Tibial nerve (tissue), 4 donors: ENCODE results near the gene ARL8A. TPM values are rescaled to one million over a fixed set of nuclear protein-coding genes. Genes with fewer than 3 reads are reported as not detected.

Experiments
- DNase-seq, 2 donors: peaks; one replicate each; pipeline ENCODE4 v3.0.0-alpha.2; 2019; ENCODE audit warnings: low spot score in 2 of 2
- H3K27ac ChIP-seq, 4 donors: fragments of 200-600 bp; sonication (generic) in 3 of 4; one replicate each; pipeline ENCODE4 v1.5.1; 2017 to 2019; ENCODE audit warnings: mild to moderate bottlenecking in 1 of 4
- H3K27me3 ChIP-seq, 2 donors: fragments of 200-600 bp; sonication (generic) in 1 of 2; one replicate each; pipeline versions ENCODE4 v1.5.1 to v1.6.0; 2017 to 2019
- H3K36me3 ChIP-seq, 3 donors: fragments of 200-600 bp; sonication (generic); one replicate each; pipeline ENCODE4 v1.5.1; 2018 to 2019
- H3K4me1 ChIP-seq, 4 donors: fragments of 200-600 bp; sonication (generic) in 3 of 4; one replicate each; pipeline ENCODE4 v1.5.1; 2017 to 2019
- H3K4me3 ChIP-seq, 4 donors: fragments of 200-600 bp; sonication (generic) in 3 of 4; one replicate each; pipeline ENCODE4 v1.5.1; 2017 to 2019; ENCODE audit warnings: mild to moderate bottlenecking in 1 of 4, moderate library complexity in 1 of 4
- H3K9me3 ChIP-seq, 4 donors: fragments of 200-600 bp; sonication (generic) in 3 of 4; one replicate each; pipeline ENCODE4 v1.5.1; 2017 to 2019
- EP300 ChIP-seq, 2 donors: sonication (generic); formaldehyde crosslinking; IDR thresholded peaks; one replicate each; pipeline ENCODE4 v1.6.1; 2017; ENCODE audit warnings: antibody characterized with exemption in 2 of 2, mild to moderate bottlenecking in 1 of 2
- POLR2A ChIP-seq, 2 donors: fragments of 450-650 bp; IDR thresholded peaks; one replicate each; pipeline ENCODE4 v1.6.1; 2017; ENCODE audit warnings: antibody characterized with exemption in 2 of 2, mild to moderate bottlenecking in 2 of 2, moderate library complexity in 2 of 2
- WGBS, 2 donors: methylation state at CpG; one replicate each; pipeline ENCODE4 v1.1.5; 2018; 5-methylcytosine and 5-hydroxymethylcytosine counted together
- total RNA-seq, 4 donors: library from RNA; depleted of rRNA; stranded (reverse); fragments of >200 nt; gene quantifications; one replicate each; pipeline ENCODE4 v1.1.0, GENCODE V29; 2016
- TF ChIP-seq, protein P1 (sequence below), 5 experiments: fragments of 200-600 bp in 3 of 5; fragments of 450-650 bp in 2 of 5; sonication (generic) in 3 of 5; IDR thresholded peaks; one replicate each; pipeline ENCODE4 v1.5.1; 2016 to 2019; ENCODE audit warnings: antibody characterized with exemption in 5 of 5, mild to moderate bottlenecking in 3 of 5, moderate library complexity in 2 of 5

The ARL8A gene
- total RNA-seq, 4 donors from 2014 or later: 35.0 to 64.5 (median 49.3) TPM

DNA sequence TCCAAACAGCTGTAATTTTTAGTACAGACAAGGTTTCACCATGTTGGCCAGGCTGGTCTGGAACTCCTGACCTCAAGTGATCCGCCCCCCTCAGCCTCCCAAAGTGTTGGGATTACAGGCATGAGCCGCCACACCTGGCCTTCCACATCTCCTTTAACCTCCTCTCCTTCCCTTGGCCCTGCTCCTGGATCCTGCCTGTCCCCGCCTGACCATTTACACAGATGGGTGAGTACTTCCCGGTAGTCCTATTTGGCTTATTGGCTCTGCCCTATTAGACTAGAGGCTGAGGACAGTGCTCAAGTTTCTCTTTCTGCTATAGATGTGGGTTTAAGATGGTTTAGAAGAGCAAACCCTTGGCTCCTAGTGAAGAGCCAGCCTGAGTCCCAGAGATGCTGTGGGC, 8.7 kb upstream of the ARL8A start:
- Histone ChIP-seq H3K4me1 (peaks cover 0 to 10% (median 0%) of the 10 kb centered on the region in 4 donors), H3K27ac (no peak overlapping the region), H3K27me3 (no peaks in the 10 kb centered on the region), H3K36me3 (no peaks in the 10 kb centered on the region), H3K9me3 (no peaks in the 10 kb centered on the region), H3K4me3 (no peak overlapping the region)
- no peak for DNase-seq
- WGBS, 2 donors: 80 to 82% methylated on average over 4 of the region's 4 CpGs
- TF ChIP-seq EP300 (IDR thresholded peaks at IDR 0.05) (no peak), POLR2A (IDR thresholded peaks at IDR 0.05) (no peak)
- TF ChIP-seq, protein P1, sequence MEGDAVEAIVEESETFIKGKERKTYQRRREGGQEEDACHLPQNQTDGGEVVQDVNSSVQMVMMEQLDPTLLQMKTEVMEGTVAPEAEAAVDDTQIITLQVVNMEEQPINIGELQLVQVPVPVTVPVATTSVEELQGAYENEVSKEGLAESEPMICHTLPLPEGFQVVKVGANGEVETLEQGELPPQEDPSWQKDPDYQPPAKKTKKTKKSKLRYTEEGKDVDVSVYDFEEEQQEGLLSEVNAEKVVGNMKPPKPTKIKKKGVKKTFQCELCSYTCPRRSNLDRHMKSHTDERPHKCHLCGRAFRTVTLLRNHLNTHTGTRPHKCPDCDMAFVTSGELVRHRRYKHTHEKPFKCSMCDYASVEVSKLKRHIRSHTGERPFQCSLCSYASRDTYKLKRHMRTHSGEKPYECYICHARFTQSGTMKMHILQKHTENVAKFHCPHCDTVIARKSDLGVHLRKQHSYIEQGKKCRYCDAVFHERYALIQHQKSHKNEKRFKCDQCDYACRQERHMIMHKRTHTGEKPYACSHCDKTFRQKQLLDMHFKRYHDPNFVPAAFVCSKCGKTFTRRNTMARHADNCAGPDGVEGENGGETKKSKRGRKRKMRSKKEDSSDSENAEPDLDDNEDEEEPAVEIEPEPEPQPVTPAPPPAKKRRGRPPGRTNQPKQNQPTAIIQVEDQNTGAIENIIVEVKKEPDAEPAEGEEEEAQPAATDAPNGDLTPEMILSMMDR (IDR thresholded peaks at IDR 0.05): no peak

DNA sequence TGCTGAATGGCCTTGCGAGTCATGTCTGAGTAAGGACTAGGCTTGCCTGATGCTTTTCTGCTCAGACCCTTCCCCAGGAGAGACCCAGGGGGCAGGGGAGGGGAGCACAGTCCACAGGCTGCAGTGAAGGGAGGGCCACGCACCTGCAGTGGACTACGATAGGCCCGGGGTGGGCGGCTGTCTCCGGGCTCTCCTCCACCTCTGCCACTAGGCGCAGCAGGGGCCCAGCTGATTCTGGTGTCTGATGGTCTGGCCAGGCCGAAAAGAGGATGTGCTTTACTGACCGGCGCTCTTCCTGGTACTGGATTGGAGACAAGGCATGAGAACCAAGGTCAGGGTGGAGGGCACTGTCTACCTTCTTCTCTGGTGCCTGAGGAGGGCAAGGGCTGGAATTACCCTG, 7.9 kb upstream of the ARL8A start:
- H3K27ac ChIP-seq: no peak overlapping the region
- DNase-seq: no peak
- no peak overlapping the region for H3K4me3 ChIP-seq
- H3K36me3 ChIP-seq: no peaks in the 10 kb centered on the region
- peaks cover 0 to 10% (median 0%) of the 10 kb centered on the region in 4 donors for H3K4me1 ChIP-seq
- H3K9me3 ChIP-seq: no peaks in the 10 kb centered on the region
- no peaks in the 10 kb centered on the region for H3K27me3 ChIP-seq
- WGBS, 2 donors: 72 to 100% methylated on average over 3 to 7 of the region's 10 CpGs
- TF ChIP-seq, protein P1 (IDR thresholded peaks at IDR 0.05): no peak
- TF ChIP-seq EP300 (IDR thresholded peaks at IDR 0.05): no peak

DNA sequence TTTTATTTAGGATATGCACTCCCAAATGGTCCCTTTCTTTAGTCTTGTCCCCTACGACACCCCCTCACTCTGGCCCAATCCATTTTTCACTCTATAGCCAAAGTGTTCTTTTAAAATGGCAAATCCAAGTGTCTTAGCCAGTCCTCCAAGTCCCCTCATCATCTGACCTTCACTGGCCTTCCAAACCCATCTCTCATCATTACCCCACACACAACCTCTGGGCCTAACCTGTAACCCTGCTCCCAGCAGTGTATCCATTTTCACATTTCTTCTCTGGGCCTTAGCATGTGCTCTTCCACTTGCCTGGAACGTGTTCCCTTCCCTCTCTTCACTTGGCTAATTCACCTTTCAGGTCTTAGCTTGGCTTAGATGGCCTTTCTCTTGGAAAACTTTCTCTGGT, 6.5 kb upstream of the ARL8A start:
- TF ChIP-seq, protein P1 (IDR thresholded peaks at IDR 0.05): no peak
- no peak overlapping the region for H3K4me3 ChIP-seq
- no peaks in the 10 kb centered on the region for H3K27me3 ChIP-seq
- WGBS, 2 donors: 87 to 93% methylated on average over 2 of the region's 2 CpGs
- no peak for DNase-seq
- no peaks in the 10 kb centered on the region for H3K36me3 ChIP-seq
- no peak overlapping the region for H3K27ac ChIP-seq
- H3K9me3 ChIP-seq: no peaks in the 10 kb centered on the region
- peaks cover 0 to 10% (median 0%) of the 10 kb centered on the region in 4 donors for H3K4me1 ChIP-seq

DNA sequence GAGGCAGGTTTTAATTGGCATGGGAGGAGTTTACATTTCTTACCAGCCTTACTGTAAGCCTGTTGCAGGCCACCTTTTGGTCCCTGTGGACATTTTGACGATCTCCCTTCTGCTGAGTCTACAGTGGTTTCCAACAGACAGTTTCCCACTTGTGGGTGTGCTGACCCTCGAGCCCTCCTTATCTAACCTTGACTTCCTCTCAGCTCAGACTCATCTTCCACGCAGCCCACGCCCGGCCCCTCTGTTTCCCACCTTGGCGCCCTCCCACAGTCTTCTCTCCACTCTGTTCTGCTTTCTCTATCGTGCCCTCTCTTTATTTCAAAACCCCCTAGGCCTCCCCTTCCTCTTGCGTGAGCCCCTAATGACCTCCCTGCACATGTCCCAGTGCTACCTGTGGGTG, 6.1 kb upstream of the ARL8A start:
- Histone ChIP-seq H3K27ac (no peak overlapping the region), H3K36me3 (no peaks in the 10 kb centered on the region), H3K9me3 (no peaks in the 10 kb centered on the region), H3K4me1 (peaks cover 0 to 11% (median under 1%) of the 10 kb centered on the region in 4 donors), H3K4me3 (no peak overlapping the region), H3K27me3 (no peaks in the 10 kb centered on the region)
- TF ChIP-seq, protein P1 (IDR thresholded peaks at IDR 0.05): no peak
- TF ChIP-seq EP300 (IDR thresholded peaks at IDR 0.05): no peak
- no peak for TF ChIP-seq POLR2A (IDR thresholded peaks at IDR 0.05)
- no peak for DNase-seq
- 81 to 89% methylated on average over 8 of the region's 8 CpGs for WGBS, 2 donors

DNA sequence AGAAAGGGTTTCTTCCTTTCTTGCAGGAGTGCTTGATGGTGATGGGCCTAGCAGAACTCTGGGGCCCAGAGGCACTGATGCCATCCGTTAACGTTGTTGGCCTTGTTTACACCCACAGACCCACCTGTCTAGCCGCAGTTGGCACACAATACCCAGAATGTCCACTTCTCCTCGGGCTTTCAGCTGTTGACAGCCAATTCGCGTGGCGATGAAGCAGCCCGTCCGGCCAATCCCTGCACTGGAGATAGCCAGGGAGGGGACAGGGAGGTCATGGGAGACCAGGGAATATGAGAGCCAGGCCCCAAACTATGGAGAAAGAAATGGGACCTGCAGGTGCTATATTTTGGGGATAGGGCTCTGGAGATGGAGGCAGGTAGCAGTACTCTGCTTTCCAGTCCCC, 5.7 kb upstream of the ARL8A start:
- Histone ChIP-seq H3K27me3 (no peaks in the 10 kb centered on the region), H3K27ac (no peak overlapping the region), H3K36me3 (no peaks in the 10 kb centered on the region), H3K9me3 (no peaks in the 10 kb centered on the region), H3K4me1 (peaks cover 0 to 11% (median 4%) of the 10 kb centered on the region in 4 donors), H3K4me3 (no peak overlapping the region)
- TF ChIP-seq EP300 (IDR thresholded peaks at IDR 0.05): no peak
- no peak for TF ChIP-seq POLR2A (IDR thresholded peaks at IDR 0.05)
- TF ChIP-seq, protein P1 (IDR thresholded peaks at IDR 0.05): no peak
- no peak for DNase-seq
- WGBS, 2 donors: 86 to 93% methylated on average over 9 of the region's 9 CpGs
